Activated CD8-positive, alpha-beta memory T cell treated with anti-CD3 and anti-CD28 coated beads, Interleukin-2, amount 50 U/mL, for 1 hour (primary cell): ENCODE data around the gene APOB.

Experiments used
- DNase-seq: peaks from one replicate; pipeline ENCODE4 v3.0.0-alpha.2; 2020; ENCODE audit errors: extremely low read depth

Gene APOB

GRCh38 chr2:21002814-21003192, 41.1 kb downstream of the APOB start:
- no peak for DNase-seq

- no peak for DNase-seq
These were observed 41.7 kb downstream of the APOB start for GRCh38 chr2:21001988-21002813.

GRCh38 chr2:21001225-21001946, 42.5 kb downstream of the APOB start:
- DNase-seq = no peak

GRCh38 chr2:20999906-21000645, 43.8 kb downstream of the APOB start:
- no peak for DNase-seq

GRCh38 chr2:20998972-20999905, 44.6 kb downstream of the APOB start:
- no peak for DNase-seq

DNA sequence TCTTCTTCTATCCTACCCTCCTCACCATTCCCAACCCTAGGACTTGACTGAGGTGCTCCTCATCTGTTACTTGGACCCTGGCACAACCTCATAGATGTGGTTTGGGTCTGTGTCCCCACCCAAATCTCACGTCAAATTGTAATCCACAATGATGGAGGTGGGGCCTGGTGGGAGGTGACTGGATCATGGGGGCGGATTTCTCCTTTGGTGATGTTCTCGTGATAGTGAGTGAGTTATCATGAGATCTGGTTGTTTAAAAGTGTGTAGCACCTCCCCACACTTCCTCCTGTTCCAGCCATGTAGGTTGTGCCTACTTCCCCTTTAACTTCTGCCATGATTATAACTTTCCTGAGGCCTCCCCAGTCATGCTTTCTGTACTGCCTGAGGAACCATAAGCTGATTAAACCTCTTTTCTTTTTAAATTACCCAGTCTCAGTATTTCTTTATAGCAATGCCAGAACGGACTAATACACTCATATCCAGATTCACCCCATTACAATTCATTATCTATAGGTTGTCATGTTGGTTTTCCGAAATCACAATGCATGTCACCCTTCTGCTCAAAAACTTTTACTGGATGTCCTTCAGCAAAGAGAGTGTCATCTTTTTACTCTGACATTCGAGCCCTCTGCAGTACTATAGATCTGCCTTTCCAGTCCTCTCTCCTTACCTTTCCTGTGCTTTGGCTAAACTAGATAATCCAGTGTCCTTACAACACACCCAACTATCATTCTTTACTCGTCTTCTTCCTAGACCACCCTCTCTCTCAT, 45.7 kb downstream of the APOB start:
- DNase-seq = no peak

DNA sequence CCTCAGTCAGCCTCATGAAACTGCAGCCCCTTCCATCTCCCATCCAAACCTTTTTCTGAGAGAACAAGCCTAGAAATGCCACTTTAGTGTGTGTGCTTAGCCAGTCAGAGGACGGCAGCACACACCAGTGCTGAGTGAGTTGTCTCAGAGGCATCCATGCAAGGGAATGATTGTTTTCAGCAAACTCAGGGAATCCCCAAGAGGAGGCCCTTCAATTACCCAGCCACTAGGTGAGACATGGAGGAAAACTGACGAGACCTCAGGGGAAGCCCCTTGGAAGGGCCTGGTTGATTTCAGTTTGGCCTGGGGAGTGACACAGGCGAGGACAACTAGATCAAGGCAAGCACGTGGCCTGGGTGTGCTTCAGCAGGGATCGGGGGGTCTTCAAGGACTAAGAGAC, 49.7 kb downstream of the APOB start:
- DNase-seq = no peak

DNA sequence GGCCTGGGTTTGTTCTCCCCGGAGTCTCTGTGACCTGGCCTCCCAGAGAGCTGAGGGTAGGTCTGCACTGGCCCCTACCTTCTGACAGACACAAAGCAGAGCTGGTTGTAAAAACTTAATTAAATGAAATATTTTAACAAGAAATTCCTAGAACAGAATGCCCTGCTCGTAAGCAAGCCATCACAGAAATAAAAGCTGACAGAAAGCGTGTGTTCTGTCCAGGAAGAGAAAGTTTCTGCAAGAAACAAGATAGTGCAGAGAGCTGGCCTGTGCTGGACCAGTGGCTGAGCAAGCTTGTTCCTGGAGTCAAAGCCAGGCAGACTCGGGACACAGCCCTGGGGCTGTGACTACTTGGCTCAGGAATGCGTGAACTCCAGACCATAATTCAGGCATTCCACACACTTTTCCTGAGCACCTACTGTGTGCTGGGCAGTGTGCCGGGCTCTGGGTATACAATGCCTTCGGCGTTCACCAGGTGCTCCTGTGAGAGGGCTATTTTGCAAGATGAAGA, 51.6 kb downstream of the APOB start:
- no peak for DNase-seq

- DNase-seq = no peak
These were observed 53.1 kb downstream of the APOB start for GRCh38 chr2:20990442-20991430.

GRCh38 chr2:20989404-20989803, 54.5 kb downstream of the APOB start:
- DNase-seq = no peak

DNA sequence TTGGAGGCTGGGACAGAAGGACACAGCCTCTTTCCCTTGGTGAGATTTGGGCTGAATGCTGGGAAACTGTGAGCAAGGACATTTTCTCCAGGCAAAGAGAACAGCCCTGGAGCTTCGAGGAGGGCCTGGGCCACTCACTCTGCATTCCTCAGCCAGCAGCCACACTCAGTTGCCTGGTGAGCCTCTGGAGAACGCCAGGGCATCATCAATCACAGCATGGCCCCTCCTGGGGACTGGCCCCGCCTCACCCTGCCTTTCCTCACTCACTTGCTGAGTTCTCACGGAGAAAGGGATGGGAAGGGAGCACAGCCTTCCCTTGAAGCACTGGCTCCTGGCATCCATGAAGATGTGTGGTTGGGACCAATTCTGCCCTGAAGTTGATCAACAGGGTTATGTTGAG, 55.0 kb downstream of the APOB start:
- no peak for DNase-seq

DNA sequence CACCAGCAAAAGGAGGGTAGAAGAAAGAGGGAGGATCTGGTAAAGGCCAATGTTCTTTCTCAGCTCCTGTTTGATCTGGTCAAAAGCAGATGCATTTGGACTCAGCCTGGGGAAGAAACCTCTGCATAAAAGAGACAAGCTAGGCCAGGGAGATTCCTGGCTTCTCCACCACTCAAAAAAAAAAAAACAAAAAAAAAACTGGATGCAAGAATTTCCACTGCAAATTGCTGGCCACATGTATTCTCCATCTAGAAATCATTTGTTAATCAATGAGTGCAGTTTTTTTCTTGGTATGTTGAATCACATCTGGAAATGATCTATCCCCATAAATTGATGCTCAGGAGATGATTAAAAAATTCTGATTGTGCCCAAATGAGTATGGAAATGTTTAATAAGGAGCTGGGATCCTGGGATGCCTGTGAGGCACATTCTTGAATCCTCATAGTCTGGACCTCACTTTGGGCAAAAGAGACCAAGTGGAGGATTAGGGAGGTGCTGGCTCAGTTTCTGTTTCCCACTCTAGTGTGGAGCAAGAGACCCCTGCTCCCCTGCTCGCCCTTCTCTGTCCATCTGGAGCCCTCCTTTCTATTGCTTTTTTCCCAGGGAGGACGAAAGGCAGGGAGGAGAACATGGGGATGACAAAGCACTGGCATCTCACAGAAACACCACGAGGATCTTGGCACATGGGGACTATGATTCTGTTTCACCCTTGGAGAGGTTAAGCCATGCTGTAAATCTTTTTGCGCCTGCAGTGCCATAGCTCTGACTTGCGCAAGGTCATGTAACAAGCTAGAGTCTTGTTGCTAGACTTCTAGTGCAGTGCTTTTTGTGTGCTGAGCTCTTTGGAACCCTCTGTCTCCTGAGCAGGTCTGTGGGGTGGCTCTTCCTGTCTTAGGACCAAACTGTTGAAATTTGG, 57.6 kb downstream of the APOB start:
- no peak for DNase-seq

DNA sequence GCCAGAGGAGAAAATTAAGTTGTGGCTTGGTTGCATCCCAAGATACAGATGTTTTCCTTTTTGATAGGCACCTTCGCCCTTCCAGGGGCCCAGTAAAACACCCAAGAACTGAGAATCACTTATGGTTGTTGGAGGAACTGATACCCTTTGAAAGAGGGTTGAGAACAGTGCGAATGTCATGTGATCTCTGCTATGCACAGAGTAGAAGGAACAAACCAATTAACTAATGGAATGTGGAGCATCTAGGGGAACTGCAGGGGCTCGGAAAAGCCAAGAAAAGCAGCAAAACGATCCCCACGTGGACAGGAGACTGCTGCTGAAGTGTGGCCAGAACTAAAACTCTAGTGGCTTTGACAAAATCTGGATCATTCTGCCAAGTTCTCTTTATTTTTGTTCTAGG, 58.8 kb downstream of the APOB start:
- no peak for DNase-seq

- no peak for DNase-seq
These were observed 59.5 kb downstream of the APOB start for GRCh38 chr2:20984408-20984807.

- DNase-seq = no peak
These were observed 60.0 kb downstream of the APOB start for GRCh38 chr2:20983844-20984243.

DNA sequence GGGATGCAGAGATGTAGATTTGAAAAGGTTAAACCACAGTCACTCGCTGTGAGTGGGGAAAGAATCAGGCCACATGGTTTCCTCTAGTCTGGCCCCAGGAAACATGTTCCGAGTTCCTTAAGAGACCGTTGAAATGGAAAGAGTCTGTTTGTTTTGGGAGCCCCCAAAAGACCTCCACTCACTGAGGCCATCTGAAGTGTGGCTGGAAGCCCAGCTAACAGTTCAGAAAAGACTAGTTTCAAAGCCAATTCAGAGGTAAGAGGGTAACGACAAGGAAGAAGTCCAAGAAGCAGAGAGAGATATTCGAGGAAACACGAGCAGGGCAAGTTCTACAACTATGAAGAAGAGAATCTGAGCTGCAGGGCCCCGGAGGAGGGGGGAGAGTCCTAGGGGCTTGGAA, 61.0 kb downstream of the APOB start:
- no peak for DNase-seq

GRCh38 chr2:20977520-20978180, 66.2 kb downstream of the APOB start:
- no peak for DNase-seq

- DNase-seq = no peak
These were observed 67.3 kb downstream of the APOB start for GRCh38 chr2:20976527-20976926.
